ENCODE results near the gene DNAJC5. TPM values are rescaled to one million over a fixed set of nuclear protein-coding genes. Genes with fewer than 3 reads are reported as not detected.

Gene DNAJC5
- total RNA-seq, 4 donors from 2014 or later: 29.9 to 56.3 (median 45.4) TPM

GRCh38 chr20:63931735-63932134 is 36.8 kb downstream of the DNAJC5 start:
- no peak for ATAC-seq (ENCODE audit: low FRiP score)
- no peak for DNase-seq (ENCODE audit: low spot score)
- TF ChIP-seq CTCF (IDR thresholded peaks at IDR 0.05): no peak

GRCh38 chr20:63932606-63933160 is 37.8 kb downstream of the DNAJC5 start:
- ATAC-seq (ENCODE audit: low FRiP score) (no peak), DNase-seq (ENCODE audit: low spot score) (no peak)
- TF ChIP-seq CTCF (IDR thresholded peaks at IDR 0.05): no peak

GRCh38 chr20:63933646-63934045 is 38.7 kb downstream of the DNAJC5 start:
- ATAC-seq (ENCODE audit: low FRiP score) (no peak), DNase-seq (ENCODE audit: low spot score) (no peak)
- TF ChIP-seq CTCF (IDR thresholded peaks at IDR 0.05): no peak

- TF ChIP-seq CTCF (IDR thresholded peaks at IDR 0.05): no peak
- DNase-seq (ENCODE audit: low spot score): no peak
- ATAC-seq (ENCODE audit: low FRiP score): no peak
These were observed 39.5 kb downstream of the DNAJC5 start for GRCh38 chr20:63934271-63935068.

- DNase-seq (ENCODE audit: low spot score): no peak
- no peak for ATAC-seq (ENCODE audit: low FRiP score)
- no peak for TF ChIP-seq CTCF (IDR thresholded peaks at IDR 0.05)
These were observed 40.5 kb downstream of the DNAJC5 start for GRCh38 chr20:63935447-63935846.

GRCh38 chr20:63937596-63937995 is 42.7 kb downstream of the DNAJC5 start:
- TF ChIP-seq CTCF (IDR thresholded peaks at IDR 0.05): no peak
- ATAC-seq (ENCODE audit: low FRiP score): no peak
- no peak for DNase-seq (ENCODE audit: low spot score)
